ENCODE results near the gene TECPR2.

- TF ChIP-seq POLR2A (IDR thresholded peaks at IDR 0.05) (no peak), CTCF (IDR thresholded peaks at IDR 0.05) (no peak)
Observed at GRCh38 chr14:102500158-102500662, 137.5 kb downstream of the TECPR2 start.

Measured in adrenal gland (tissue), 5 donors.